ENCODE results near the gene RASD2. TPM values are rescaled to one million over a fixed set of nuclear protein-coding genes. Genes with fewer than 3 reads are reported as not detected.

RASD2 gene
- total RNA-seq, 2 experiments from 2014 or later: 0.19 TPM; not detected in 1

- no peak overlapping the region for H3K4me2 ChIP-seq (ENCODE audit: low read length)
Measured at GRCh38 chr22:35586771-35587170, 46.1 kb downstream of the RASD2 start.

GRCh38 chr22:35587447-35587870, 46.8 kb downstream of the RASD2 start:
- no peak overlapping the region for H3K4me3 ChIP-seq (ENCODE audit: low read depth, low read length, poor library complexity, severe bottlenecking)
- no peaks in the 10 kb centered on the region for H3K9me3 ChIP-seq (ENCODE audit: low read length)
- no peak for DNase-seq (ENCODE audit: low spot score)
- no TSS peak for BruUV-seq (replicated peaks)
- H3K27ac ChIP-seq (ENCODE audit: low read depth, low read length, poor library complexity, severe bottlenecking): no peak overlapping the region
- intact Hi-C loops (cut with micrococcal nuclease; ENCODE audit: unreplicated experiment): no loop called here
- ChIA-PET CTCF (ENCODE audit: unreplicated experiment) (no interaction called here), POLR2A (no interaction called here)
- no peak overlapping the region for H3K4me2 ChIP-seq (ENCODE audit: low read length)
- H4K20me1 ChIP-seq (ENCODE audit: insufficient read depth, low read length): no peaks in the 10 kb centered on the region
- no peaks in the 10 kb centered on the region for H3K36me3 ChIP-seq (ENCODE audit: insufficient read depth, low read length)
- no peaks in the 10 kb centered on the region for H3K4me1 ChIP-seq (ENCODE audit: insufficient read depth, low read length, poor library complexity, severe bottlenecking)
- TF ChIP-seq CTCF (conservative IDR thresholded peaks at IDR 0.05; ENCODE audit: low read length) (no peak), EZH2phosphoT487 (IDR thresholded peaks at IDR 0.05; ENCODE audit: borderline replicate concordance, low read depth, low read length) (no peak)
- no peaks in the 10 kb centered on the region for H3K9me2 ChIP-seq (ENCODE audit: insufficient read depth, low read length)
- no peak overlapping the region for H2AFZ ChIP-seq (ENCODE audit: low read length)
- H3K79me2 ChIP-seq (ENCODE audit: insufficient read depth, low read depth, low read length): no peaks in the 10 kb centered on the region

More at GRCh38 chr22:35586771-35587170, 46.1 kb downstream of the RASD2 start:
- Histone ChIP-seq H4K20me1 (ENCODE audit: insufficient read depth, low read length) (no peaks in the 10 kb centered on the region), H3K36me3 (ENCODE audit: insufficient read depth, low read length) (no peaks in the 10 kb centered on the region), H3K4me1 (ENCODE audit: insufficient read depth, low read length, poor library complexity, severe bottlenecking) (no peaks in the 10 kb centered on the region), H2AFZ (ENCODE audit: low read length) (no peak overlapping the region), H3K9me3 (ENCODE audit: low read length) (no peaks in the 10 kb centered on the region), H3K27ac (ENCODE audit: low read depth, low read length, poor library complexity, severe bottlenecking) (no peak overlapping the region), H3K4me3 (ENCODE audit: low read depth, low read length, poor library complexity, severe bottlenecking) (no peak overlapping the region), H3K9me2 (ENCODE audit: insufficient read depth, low read length) (no peaks in the 10 kb centered on the region), H3K79me2 (ENCODE audit: insufficient read depth, low read depth, low read length) (no peaks in the 10 kb centered on the region)
- no TSS peak for BruUV-seq (replicated peaks)
- intact Hi-C loops (cut with micrococcal nuclease; ENCODE audit: unreplicated experiment): no loop called here
- CTCF ChIA-PET (ENCODE audit: unreplicated experiment): no interaction called here
- no peak for TF ChIP-seq EZH2phosphoT487 (IDR thresholded peaks at IDR 0.05; ENCODE audit: borderline replicate concordance, low read depth, low read length)
- no peak for TF ChIP-seq CTCF (conservative IDR thresholded peaks at IDR 0.05; ENCODE audit: low read length)
- DNase-seq (ENCODE audit: low spot score): no peak
- POLR2A ChIA-PET: no interaction called here

GRCh38 chr22:35587896-35588295, 47.3 kb downstream of the RASD2 start:
- POLR2A ChIA-PET: no interaction called here
- TF ChIP-seq EZH2phosphoT487 (IDR thresholded peaks at IDR 0.05; ENCODE audit: borderline replicate concordance, low read depth, low read length) (no peak), CTCF (conservative IDR thresholded peaks at IDR 0.05; ENCODE audit: low read length) (no peak)

More at GRCh38 chr22:35587896-35588295, 47.3 kb downstream of the RASD2 start:
- H3K9me3 ChIP-seq (ENCODE audit: low read length): no peaks in the 10 kb centered on the region
- no peaks in the 10 kb centered on the region for H3K79me2 ChIP-seq (ENCODE audit: insufficient read depth, low read depth, low read length)
- no TSS peak for BruUV-seq (replicated peaks)
- CTCF ChIA-PET (ENCODE audit: unreplicated experiment): no interaction called here
- H3K9me2 ChIP-seq (ENCODE audit: insufficient read depth, low read length): no peaks in the 10 kb centered on the region
- no peak overlapping the region for H2AFZ ChIP-seq (ENCODE audit: low read length)
- no peak for DNase-seq (ENCODE audit: low spot score)
- no peaks in the 10 kb centered on the region for H3K4me1 ChIP-seq (ENCODE audit: insufficient read depth, low read length, poor library complexity, severe bottlenecking)
- intact Hi-C loops (cut with micrococcal nuclease; ENCODE audit: unreplicated experiment): no loop called here
- no peak overlapping the region for H3K27ac ChIP-seq (ENCODE audit: low read depth, low read length, poor library complexity, severe bottlenecking)
- no peak overlapping the region for H3K4me3 ChIP-seq (ENCODE audit: low read depth, low read length, poor library complexity, severe bottlenecking)
- no peak overlapping the region for H3K4me2 ChIP-seq (ENCODE audit: low read length)
- no peaks in the 10 kb centered on the region for H4K20me1 ChIP-seq (ENCODE audit: insufficient read depth, low read length)
- H3K36me3 ChIP-seq (ENCODE audit: insufficient read depth, low read length): no peaks in the 10 kb centered on the region

Data from OCI-LY7 (cell line).